HG03025 (cell line): ENCODE measurements around the gene PRPF40B.

Source experiments
- ATAC-seq: cut with Tn5 transposase; IDR thresholded peaks from one replicate; pipeline ENCODE4 v1.9.1; 2021; ENCODE audit warnings: mild to moderate bottlenecking, moderate library complexity; ENCODE audit not compliant: unreplicated experiment, low FRiP score

PRPF40B gene

GRCh38 chr12:49680075-49680474 lies 56.7 kb downstream of the PRPF40B start:
- ATAC-seq = no peak

GRCh38 chr12:49683599-49684309 lies 60.4 kb downstream of the PRPF40B start:
- ATAC-seq = no peak

- no peak for ATAC-seq
Measured at GRCh38 chr12:49684310-49684854, 61.0 kb downstream of the PRPF40B start.

GRCh38 chr12:49687941-49688340 lies 64.6 kb downstream of the PRPF40B start:
- no peak for ATAC-seq

- ATAC-seq = no peak
Measured at GRCh38 chr12:49689237-49689636, 65.9 kb downstream of the PRPF40B start.

GRCh38 chr12:49689785-49690184 lies 66.4 kb downstream of the PRPF40B start:
- ATAC-seq = no peak

GRCh38 chr12:49692851-49693250 lies 69.5 kb downstream of the PRPF40B start:
- no peak for ATAC-seq

- ATAC-seq = no peak
Measured at GRCh38 chr12:49693931-49694444, 70.6 kb downstream of the PRPF40B start.
